Ascending aorta (tissue), 2 donors: Measurements from ENCODE around the gene MDC1. TPM values are rescaled to one million over a fixed set of nuclear protein-coding genes. Genes with fewer than 3 reads are reported as not detected.

Experiments used
- DNase-seq, 2 donors: peaks; one replicate each; pipeline ENCODE4 v3.0.0-alpha.2; 2019; ENCODE audit warnings: low spot score in 2 of 2
- H3K27ac ChIP-seq, 2 donors: fragments of 200-600 bp; sonication (generic); one replicate each; pipeline ENCODE4 v1.5.1; 2016 to 2017; ENCODE audit warnings: mild to moderate bottlenecking in 1 of 2
- H3K27me3 ChIP-seq: fragments of 200-600 bp; sonication (generic); one replicate; pipeline ENCODE4 v1.5.1; 2017
- H3K36me3 ChIP-seq, 2 donors: fragments of 200-600 bp; sonication (generic); one replicate each; pipeline ENCODE4 v1.5.1; 2016
- H3K4me1 ChIP-seq, 2 donors: fragments of 200-600 bp; sonication (generic); one replicate each; pipeline ENCODE4 v1.5.1; 2016 to 2017; ENCODE audit warnings: mild to moderate bottlenecking in 1 of 2
- H3K4me3 ChIP-seq, 2 donors: fragments of 200-600 bp; sonication (generic); one replicate each; pipeline ENCODE4 v1.5.1; 2016 to 2017; ENCODE audit warnings: mild to moderate bottlenecking in 1 of 2
- H3K9me3 ChIP-seq, 2 donors: fragments of 200-600 bp; sonication (generic); one replicate each; pipeline ENCODE4 v1.5.1; 2016
- CTCF ChIP-seq, 3 experiments: fragments of 200-600 bp in 2 of 3; fragments of 450-650 bp in 1 of 3; sonication (generic) in 2 of 3; IDR thresholded peaks; one replicate each; pipeline ENCODE4 v1.5.1; 2016 to 2019; ENCODE audit warnings: antibody characterized with exemption in 3 of 3, mild to moderate bottlenecking in 1 of 3, moderate library complexity in 1 of 3
- intact Hi-C: fragments of 100-400 bp; cut with DNase I; formaldehyde crosslinking; loops from one replicate; pipeline ENCODE4 v1.15.1; 2023
- total RNA-seq: library from RNA; depleted of rRNA; stranded (reverse); fragments of >200 nt; gene quantifications from one replicate; pipeline ENCODE4 v1.1.0, GENCODE V29; 2016

Gene MDC1
- total RNA-seq, 1 donor from 2014 or later = 27.1 TPM

GRCh38 chr6:30732237-30732943, 15.3 kb upstream of the MDC1 start:
- Histone ChIP-seq H3K27me3 (no peaks in the 10 kb centered on the region), H3K27ac (no peak overlapping the region), H3K4me1 (peaks cover 0 to 11% of the 10 kb centered on the region in 2 donors), H3K9me3 (no peaks in the 10 kb centered on the region), H3K4me3 (no peak overlapping the region), H3K36me3 (peaks cover 82 to 99% of the 10 kb centered on the region in 2 donors)
- intact Hi-C loops = no loop called here
- DNase-seq = no peak
- no peak for TF ChIP-seq CTCF (IDR thresholded peaks at IDR 0.05)

GRCh38 chr6:30730601-30731435, 13.7 kb upstream of the MDC1 start:
- intact Hi-C loops = no loop called here
- Histone ChIP-seq H3K9me3 (no peaks in the 10 kb centered on the region), H3K27ac (peak overlapping the region; percentile 52 to 61), H3K27me3 (no peaks in the 10 kb centered on the region), H3K4me1 (peaks cover 0 to 8% of the 10 kb centered on the region in 2 donors), H3K4me3 (no peak overlapping the region), H3K36me3 (peaks cover 76 to 97% of the 10 kb centered on the region in 2 donors)
- peak; percentile 40 to 48 (median 43) for TF ChIP-seq CTCF (IDR thresholded peaks at IDR 0.05)
- DNase-seq = peak in 1 of 2 donors; percentile 74

GRCh38 chr6:30727920-30728553, 11.0 kb upstream of the MDC1 start:
- peak in 1 of 3 experiments; percentile 19 for TF ChIP-seq CTCF (IDR thresholded peaks at IDR 0.05)
- peaks cover 0 to 34% of the 10 kb centered on the region in 2 donors for H3K4me1 ChIP-seq
- peaks cover 70 to 98% of the 10 kb centered on the region in 2 donors for H3K36me3 ChIP-seq
- H3K4me3 ChIP-seq = no peak overlapping the region
- H3K9me3 ChIP-seq = no peaks in the 10 kb centered on the region
- intact Hi-C loops = loop anchor here (10.0 kb wide), 1 partner anchor 243 kb away; the partner anchor contains the start of gene HLA-E
- DNase-seq = no peak
- H3K27ac ChIP-seq = peak overlapping the region; percentile 10 to 37
- no peaks in the 10 kb centered on the region for H3K27me3 ChIP-seq

- Histone ChIP-seq H3K4me1 (peaks cover 0 to 41% of the 10 kb centered on the region in 2 donors), H3K27me3 (no peaks in the 10 kb centered on the region), H3K9me3 (no peaks in the 10 kb centered on the region), H3K27ac (peak overlapping the region; percentile 46 to 50), H3K36me3 (peaks cover 61 to 93% of the 10 kb centered on the region in 2 donors), H3K4me3 (no peak overlapping the region)
- DNase-seq = no peak
- no peak for TF ChIP-seq CTCF (IDR thresholded peaks at IDR 0.05)
- intact Hi-C loops = loop anchor here (10.0 kb wide), 1 partner anchor 242 kb away; the partner anchor contains the start of gene HLA-E
Observed at GRCh38 chr6:30726506-30727413, 9.7 kb upstream of the MDC1 start.
